Measurements from ENCODE around the gene COQ2. TPM values are rescaled to one million over a fixed set of nuclear protein-coding genes. Genes with fewer than 3 reads are reported as not detected.
A peak's percentile ranks its signal among the peaks of the same experiment; 100 is the strongest.

Gene COQ2
- total and polyA plus RNA-seq, 2 of the 13 experiments (the other 11 are each of a cell fraction or from before 2014, with no cell fraction given), result 10.1 to 17.3 TPM

- no peak overlapping the region for H3K4me2 ChIP-seq (ENCODE audit: low read depth, low read length)
- ChIA-PET CTCF (ENCODE audit: low intra/inter-chr PET ratio, low total read pairs) (interaction anchor here (0.6 kb wide), 1 partner anchor 21 kb away, joined by 3 read pairs; no protein-coding TSS in a partner anchor), POLR2A (no interaction called here)
- TF ChIP-seq MYC (CRISPR knock-in tag; IDR thresholded peaks at IDR 0.05; ENCODE audit: borderline replicate concordance), result no peak
- TF ChIP-seq ATF5 (CRISPR knock-in tag; IDR thresholded peaks at IDR 0.05; ENCODE audit: low read depth), result no peak
- no peak for TF ChIP-seq ZNF260 (CRISPR knock-in tag; IDR thresholded peaks at IDR 0.05; ENCODE audit: borderline replicate concordance, low read depth)
- TF ChIP-seq ZNF614 (CRISPR knock-in tag; IDR thresholded peaks at IDR 0.05; ENCODE audit: borderline replicate concordance), result no peak
- no peak for TF ChIP-seq ZNF564 (CRISPR knock-in tag; IDR thresholded peaks at IDR 0.05)
- TF ChIP-seq SOX13 (IDR thresholded peaks at IDR 0.05), result no peak
- TF ChIP-seq SOX13 (CRISPR knock-in tag; conservative IDR thresholded peaks at IDR 0.05 in 1 of 2, IDR thresholded peaks at IDR 0.05 in 1 of 2), result no peak
- DNase-seq (ENCODE audit: low spot score), result no peak
- no peaks in the 10 kb centered on the region for H3K36me3 ChIP-seq (replicated peaks in 1 of 2; ENCODE audit: control insufficient read depth in 1 of 2, insufficient read depth in 2 of 2, low read length in 2 of 2)
- H3K4me3 ChIP-seq (replicated peaks in 1 of 3; ENCODE audit: insufficient read depth in 1 of 3, low read depth in 2 of 3, low read length in 3 of 3), result no peak overlapping the region
- peak; percentile 31; the same call in 1 of the 3 replicates for ATAC-seq
- H3K27ac ChIP-seq (ENCODE audit: extremely low read length, insufficient read depth, low read length), result peak overlapping the region; percentile 12
- WGBS (ENCODE audit: low lambda C conversion rate), result 5% methylated on average over 1 of the region's 1 CpG
- no peaks in the 10 kb centered on the region for H4K20me1 ChIP-seq (ENCODE audit: insufficient read depth, low read length)
- no peak overlapping the region for H2AFZ ChIP-seq (ENCODE audit: low read length)
- no peaks in the 10 kb centered on the region for H3K27me3 ChIP-seq (ENCODE audit: control insufficient read depth in 1 of 2, insufficient read depth in 2 of 2, low read length in 2 of 2)
- BruUV-seq (replicated peaks), result no TSS peak
- no peak for FAIRE-seq
- H3K9ac ChIP-seq (ENCODE audit: insufficient read depth, low read depth, low read length), result no peak overlapping the region
- no peaks in the 10 kb centered on the region for H3K79me2 ChIP-seq (ENCODE audit: insufficient read depth, low read length)
- intact Hi-C loops (cut with micrococcal nuclease; ENCODE audit: unreplicated experiment) (no loop called here), in situ Hi-C loops (cut with HindIII; ENCODE audit: extremely low pct_ligation_motif_present, low pct_unique_long_range_greater_than_20kb) (no loop called here)
- peaks cover 27% of the 10 kb centered on the region for H3K4me1 ChIP-seq (ENCODE audit: insufficient read depth, low read length)
- no peaks in the 10 kb centered on the region for H3K9me3 ChIP-seq (ENCODE audit: low read length)
Observed at GRCh38 chr4:83232082-83232481, 52.5 kb downstream of the COQ2 start.

- no peak overlapping the region for H3K4me2 ChIP-seq (ENCODE audit: low read depth, low read length)
- FAIRE-seq (no peak), ATAC-seq (peak; percentile 64), DNase-seq (ENCODE audit: low spot score) (peak; percentile 60)
- no peak overlapping the region for H3K9ac ChIP-seq (ENCODE audit: insufficient read depth, low read depth, low read length)
- peaks cover 27% of the 10 kb centered on the region for H3K4me1 ChIP-seq (ENCODE audit: insufficient read depth, low read length)
- H3K27ac ChIP-seq (ENCODE audit: extremely low read length, insufficient read depth, low read length), result peak overlapping the region; percentile 12
- WGBS (ENCODE audit: low lambda C conversion rate), result 69% methylated on average over 1 of the region's 1 CpG
- H3K9me3 ChIP-seq (ENCODE audit: low read length), result no peaks in the 10 kb centered on the region
- no peaks in the 10 kb centered on the region for H3K27me3 ChIP-seq (ENCODE audit: control insufficient read depth in 1 of 2, insufficient read depth in 2 of 2, low read length in 2 of 2)
- no TSS peak for BruUV-seq (replicated peaks)
- in situ Hi-C loops (cut with HindIII; ENCODE audit: extremely low pct_ligation_motif_present, low pct_unique_long_range_greater_than_20kb), result no loop called here
- H3K4me3 ChIP-seq (replicated peaks in 1 of 3; ENCODE audit: insufficient read depth in 1 of 3, low read depth in 2 of 3, low read length in 3 of 3), result no peak overlapping the region
- no peaks in the 10 kb centered on the region for H4K20me1 ChIP-seq (ENCODE audit: insufficient read depth, low read length)
- TF ChIP-seq ZNF431 (CRISPR knock-in tag; IDR thresholded peaks at IDR 0.05; ENCODE audit: borderline replicate concordance, low read depth) (no peak), ATF6 (CRISPR knock-in tag; conservative IDR thresholded peaks at IDR 0.05) (no peak), NKX3-1 (CRISPR knock-in tag; IDR thresholded peaks at IDR 0.05) (no peak), ZNF382 (CRISPR knock-in tag; IDR thresholded peaks at IDR 0.05; ENCODE audit: borderline replicate concordance) (no peak), FOXJ3 (CRISPR knock-in tag; IDR thresholded peaks at IDR 0.05; ENCODE audit: borderline replicate concordance) (no peak), ZNF776 (CRISPR knock-in tag; IDR thresholded peaks at IDR 0.05) (no peak), CEBPB (IDR thresholded peaks at IDR 0.05; ENCODE audit: borderline replicate concordance, low read depth, low read length) (peak; percentile 9; the same call in 1 of the 2 replicates), SRSF4 (IDR thresholded peaks at IDR 0.05; ENCODE audit: low read depth, low read length, poor library complexity, severe bottlenecking) (no peak)
- ChIA-PET POLR2A (no interaction called here), CTCF (ENCODE audit: low intra/inter-chr PET ratio, low total read pairs) (interaction anchor here (0.6 kb wide), 1 partner anchor 21 kb away, joined by 3 read pairs; no protein-coding TSS in a partner anchor)
- no peak overlapping the region for H2AFZ ChIP-seq (ENCODE audit: low read length)
- intact Hi-C loops (cut with micrococcal nuclease; ENCODE audit: unreplicated experiment), result no loop called here
- no peaks in the 10 kb centered on the region for H3K36me3 ChIP-seq (replicated peaks in 1 of 2; ENCODE audit: control insufficient read depth in 1 of 2, insufficient read depth in 2 of 2, low read length in 2 of 2)
- H3K79me2 ChIP-seq (ENCODE audit: insufficient read depth, low read length), result no peaks in the 10 kb centered on the region
Observed at GRCh38 chr4:83231620-83232076, 53.0 kb downstream of the COQ2 start.

Data from HepG2 (cell line).